Loucy (cell line): ENCODE data around the gene CR2.
"Not testable (repeated sequence)": the region's sequence is repeated elsewhere in the genome, so short reads cannot be mapped to it uniquely, and the experiment has no call there.

Experiments
- EZH2phosphoT487 ChIP-seq: fragments of 200-600 bp; IDR thresholded peaks from 2 replicates; pipeline ENCODE4 v1.6.1; 2018; ENCODE audit warnings: antibody characterized with exemption, mild to moderate bottlenecking, moderate library complexity, borderline replicate concordance
- TF ChIP-seq, protein P1 (sequence below): fragments of 200-600 bp; sonication (generic); conservative IDR thresholded peaks from 2 replicates; pipeline ENCODE4 v1.5.1; 2014; ENCODE audit warnings: mild to moderate bottlenecking, antibody characterized with exemption, low read length

DNA sequence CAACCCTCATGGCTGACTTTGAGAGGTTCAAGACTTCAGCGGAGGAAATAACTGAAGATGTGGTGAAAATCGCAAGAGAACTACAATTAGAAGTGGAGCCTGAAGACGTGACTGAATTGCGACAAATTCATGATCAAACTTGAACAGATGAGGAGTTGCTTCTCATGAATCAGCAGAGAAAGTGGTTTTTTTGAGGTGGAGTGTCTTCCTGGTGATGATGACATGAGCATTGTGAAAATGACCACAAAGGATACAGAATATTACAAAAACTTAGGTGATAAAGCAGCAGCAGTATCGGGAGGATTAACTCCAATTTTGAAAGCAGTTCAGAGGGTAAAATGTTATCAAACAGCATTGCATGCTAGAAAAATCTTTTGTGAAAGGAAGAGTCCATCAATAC lies 82.1 kb downstream of the CR2 start:
- TF ChIP-seq, protein P1, sequence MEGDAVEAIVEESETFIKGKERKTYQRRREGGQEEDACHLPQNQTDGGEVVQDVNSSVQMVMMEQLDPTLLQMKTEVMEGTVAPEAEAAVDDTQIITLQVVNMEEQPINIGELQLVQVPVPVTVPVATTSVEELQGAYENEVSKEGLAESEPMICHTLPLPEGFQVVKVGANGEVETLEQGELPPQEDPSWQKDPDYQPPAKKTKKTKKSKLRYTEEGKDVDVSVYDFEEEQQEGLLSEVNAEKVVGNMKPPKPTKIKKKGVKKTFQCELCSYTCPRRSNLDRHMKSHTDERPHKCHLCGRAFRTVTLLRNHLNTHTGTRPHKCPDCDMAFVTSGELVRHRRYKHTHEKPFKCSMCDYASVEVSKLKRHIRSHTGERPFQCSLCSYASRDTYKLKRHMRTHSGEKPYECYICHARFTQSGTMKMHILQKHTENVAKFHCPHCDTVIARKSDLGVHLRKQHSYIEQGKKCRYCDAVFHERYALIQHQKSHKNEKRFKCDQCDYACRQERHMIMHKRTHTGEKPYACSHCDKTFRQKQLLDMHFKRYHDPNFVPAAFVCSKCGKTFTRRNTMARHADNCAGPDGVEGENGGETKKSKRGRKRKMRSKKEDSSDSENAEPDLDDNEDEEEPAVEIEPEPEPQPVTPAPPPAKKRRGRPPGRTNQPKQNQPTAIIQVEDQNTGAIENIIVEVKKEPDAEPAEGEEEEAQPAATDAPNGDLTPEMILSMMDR, result not testable (repeated sequence)
- not testable (repeated sequence) for TF ChIP-seq EZH2phosphoT487
